Measurements from ENCODE around the gene GMDS.

The GMDS gene

DNA sequence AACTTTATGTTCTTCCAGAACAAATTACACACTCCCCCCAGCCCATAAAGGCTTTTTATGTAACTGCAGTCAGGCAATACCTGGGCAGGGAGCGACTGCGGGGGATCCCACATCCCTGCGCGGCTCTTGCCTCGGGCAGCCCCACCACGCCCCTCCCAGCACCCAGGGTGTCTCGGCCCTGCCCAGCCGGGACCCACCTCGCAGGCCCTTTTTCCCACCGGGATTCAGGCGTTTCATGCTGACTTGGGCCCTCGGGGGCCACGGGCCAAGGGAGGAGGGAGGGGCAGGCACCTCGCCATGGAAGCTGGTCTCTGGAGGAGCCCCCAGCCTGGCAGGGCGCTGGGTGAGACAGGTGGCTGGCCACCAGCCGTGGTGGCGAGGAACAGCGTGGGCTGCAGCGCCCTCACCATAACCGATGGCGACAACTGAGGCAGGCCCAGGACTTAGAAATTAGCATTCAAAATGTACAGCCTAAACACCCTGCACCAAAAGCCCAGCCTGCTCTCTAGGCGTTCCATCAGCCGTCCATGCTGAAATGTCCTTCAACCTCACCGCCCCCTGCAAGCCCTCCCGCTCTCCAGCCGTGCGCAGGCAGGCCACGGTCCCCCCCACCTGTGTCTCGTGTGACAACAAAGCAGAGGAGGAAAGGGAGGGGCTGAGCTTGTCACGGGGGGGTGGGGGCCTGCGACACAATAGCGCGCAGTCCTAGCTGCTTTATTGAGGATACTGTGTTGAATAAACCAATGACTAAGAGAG lies 650.8 kb downstream of the GMDS start:
- DNase-seq = peak in 1 of 2 experiments; percentile 53

DNA sequence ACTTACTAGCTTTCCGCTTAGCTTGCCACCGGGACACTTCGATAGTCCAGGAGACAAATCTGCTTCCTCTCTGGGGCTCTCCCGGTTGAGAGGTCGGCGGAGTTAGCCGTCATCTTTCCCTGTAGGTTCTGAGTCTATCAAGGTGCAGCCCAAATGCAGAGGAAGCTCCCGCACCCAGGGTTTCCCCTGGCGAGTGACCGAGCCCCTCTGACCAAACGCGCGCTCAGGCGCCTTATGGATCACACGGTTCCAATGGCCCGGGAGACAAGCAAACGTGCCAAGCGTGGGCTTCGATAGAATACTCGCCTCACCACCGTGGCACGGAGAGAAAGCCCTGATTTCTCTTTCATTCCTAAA lies 651.5 kb downstream of the GMDS start:
- peak in 1 of 2 experiments; percentile 37 for DNase-seq

DNA sequence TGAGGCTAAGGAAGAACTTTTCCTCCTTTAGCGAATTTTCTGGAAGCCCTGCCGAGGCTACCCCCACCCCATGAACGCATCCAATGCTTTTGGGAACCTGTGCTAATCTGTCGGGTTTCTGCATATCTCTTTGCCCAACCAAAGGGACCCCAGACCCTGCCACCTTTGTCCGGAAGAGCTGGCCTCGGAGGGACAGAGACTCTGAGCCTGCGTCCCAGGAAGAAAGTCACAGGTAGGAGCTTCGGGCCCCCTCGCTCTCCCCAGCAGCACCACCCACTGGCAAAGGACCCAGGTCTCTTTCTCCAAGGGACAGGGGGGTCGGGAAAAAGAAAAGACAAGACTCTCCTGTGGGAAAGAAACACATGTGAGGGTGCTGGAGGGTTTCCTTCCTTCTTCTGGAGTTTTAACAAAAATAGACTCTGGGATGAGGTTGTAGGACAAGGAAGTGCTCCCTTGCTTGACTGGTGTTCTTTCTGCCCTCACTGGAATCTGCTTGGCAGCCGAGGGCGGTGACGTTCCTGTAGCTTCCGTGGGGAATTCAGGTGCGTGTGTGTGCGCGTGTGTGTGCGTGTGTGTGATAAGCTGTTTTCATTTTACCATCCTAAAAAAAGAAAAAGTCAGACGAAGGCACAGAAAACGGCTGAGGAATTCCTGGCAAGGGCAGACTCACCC lies 652.0 kb downstream of the GMDS start:
- no peak for DNase-seq

DNA sequence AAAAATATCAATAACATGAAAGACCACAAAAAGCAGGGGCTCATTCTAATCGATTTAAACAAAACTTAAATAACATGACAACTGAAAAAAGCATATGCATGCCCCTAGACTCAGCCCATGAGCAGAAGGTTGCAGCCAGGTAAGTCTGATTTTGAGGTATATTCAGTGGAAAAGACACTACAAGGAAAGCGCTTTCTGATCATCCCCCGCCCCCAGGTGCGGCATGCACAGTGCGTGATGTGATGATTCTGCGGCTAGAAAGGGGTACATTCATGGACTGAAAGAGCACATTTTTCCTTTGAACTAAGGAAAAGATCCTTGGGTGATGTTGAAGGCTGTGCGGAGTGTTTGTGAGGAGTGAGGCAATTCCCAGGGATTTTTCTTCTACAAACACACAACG lies 652.6 kb downstream of the GMDS start:
- no peak for DNase-seq

DNA sequence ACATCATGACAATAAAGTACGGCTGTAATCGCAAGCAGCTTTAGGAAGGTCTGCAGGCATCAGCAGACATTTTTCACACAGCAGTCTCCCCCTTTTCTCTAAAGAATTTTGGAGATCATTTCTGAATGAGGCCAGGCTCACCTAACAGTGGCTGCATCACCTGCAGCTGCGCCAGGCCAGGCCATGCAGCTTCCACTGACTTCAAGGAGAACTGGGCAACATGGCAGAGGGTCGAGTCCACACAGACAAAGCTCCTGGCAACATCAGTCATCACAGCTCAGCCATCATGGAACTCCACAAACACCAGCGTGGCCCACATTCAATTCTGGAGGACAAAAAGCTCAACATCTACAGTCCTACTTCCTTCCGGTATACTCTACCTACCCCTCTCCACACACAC lies 653.5 kb downstream of the GMDS start:
- DNase-seq = no peak

DNA sequence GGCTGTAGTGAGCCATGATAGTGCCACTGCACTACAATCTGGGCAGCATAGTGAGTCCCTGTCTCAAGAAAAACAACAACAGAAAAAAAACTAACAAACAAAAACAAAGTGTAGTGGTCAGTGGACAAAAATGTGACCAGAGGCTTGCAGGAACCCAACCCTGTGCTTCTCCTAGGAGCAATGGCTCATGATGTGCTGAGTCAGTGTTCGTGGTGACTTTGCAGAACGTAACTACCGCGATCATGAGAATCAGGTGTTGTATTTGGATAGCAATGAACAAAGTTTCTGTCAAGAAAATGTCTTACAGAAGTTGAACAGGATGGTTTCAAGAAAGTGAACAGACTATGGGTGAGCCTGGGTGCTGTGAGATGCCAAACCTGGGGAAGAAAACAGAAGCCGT lies 654.2 kb downstream of the GMDS start:
- no peak for DNase-seq

DNA sequence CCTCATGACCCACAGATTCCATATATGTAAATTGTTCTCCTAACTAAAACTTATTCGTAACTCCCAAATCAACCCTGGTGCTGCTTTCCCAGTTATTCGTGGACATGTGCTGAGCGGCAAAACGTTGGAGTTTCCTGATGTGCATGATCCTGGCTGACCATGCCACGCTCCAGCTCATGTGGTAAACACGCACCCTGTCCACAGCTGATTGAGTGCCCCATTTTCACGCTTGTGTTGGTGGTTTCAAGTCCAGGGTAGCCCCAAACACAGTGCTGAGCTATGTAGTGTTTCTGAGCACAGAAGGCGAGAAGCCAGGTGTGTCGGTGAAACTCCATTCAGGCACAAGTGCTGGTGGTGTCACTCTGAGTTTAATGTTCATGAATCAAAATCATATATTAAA lies 654.8 kb downstream of the GMDS start:
- DNase-seq = no peak

DNA sequence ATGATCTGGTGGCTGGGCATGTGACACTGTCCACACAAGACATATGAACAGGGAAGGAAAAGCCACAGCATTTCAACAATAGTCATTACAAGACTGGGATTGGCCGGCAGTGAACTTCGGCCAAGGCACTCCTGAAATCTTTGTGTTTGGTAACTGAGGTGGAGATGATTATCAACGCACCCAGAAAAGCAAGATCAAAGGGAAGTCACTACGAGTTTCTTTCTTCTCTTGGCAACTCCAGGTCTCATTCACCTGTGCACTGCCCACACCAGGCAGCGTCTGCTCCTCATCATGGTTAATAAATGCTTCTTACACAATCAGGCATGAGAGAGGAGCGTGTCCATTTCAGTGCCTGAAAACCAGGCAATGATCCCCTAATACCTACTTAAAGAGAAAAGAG lies 656.2 kb downstream of the GMDS start:
- DNase-seq = no peak

DNA sequence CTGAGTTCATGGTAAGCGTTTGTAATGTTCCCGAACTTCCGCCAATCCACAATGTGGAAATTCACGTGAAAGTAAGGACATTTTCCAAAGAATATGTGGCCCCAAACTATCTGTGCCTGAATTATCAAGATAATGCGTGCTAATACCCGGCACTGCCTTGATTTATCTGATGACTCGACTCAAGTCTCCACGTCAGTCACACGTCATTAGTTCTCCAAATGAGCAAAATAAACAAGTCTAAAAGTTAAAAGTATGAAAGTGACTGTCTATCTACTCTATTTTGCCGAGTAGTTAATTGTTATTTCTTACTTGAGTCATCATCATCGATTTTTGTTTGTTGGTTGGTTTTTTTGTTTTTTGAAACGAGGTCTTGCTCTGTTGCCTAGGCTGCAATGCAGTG lies 657.4 kb downstream of the GMDS start:
- no peak for DNase-seq

DNA sequence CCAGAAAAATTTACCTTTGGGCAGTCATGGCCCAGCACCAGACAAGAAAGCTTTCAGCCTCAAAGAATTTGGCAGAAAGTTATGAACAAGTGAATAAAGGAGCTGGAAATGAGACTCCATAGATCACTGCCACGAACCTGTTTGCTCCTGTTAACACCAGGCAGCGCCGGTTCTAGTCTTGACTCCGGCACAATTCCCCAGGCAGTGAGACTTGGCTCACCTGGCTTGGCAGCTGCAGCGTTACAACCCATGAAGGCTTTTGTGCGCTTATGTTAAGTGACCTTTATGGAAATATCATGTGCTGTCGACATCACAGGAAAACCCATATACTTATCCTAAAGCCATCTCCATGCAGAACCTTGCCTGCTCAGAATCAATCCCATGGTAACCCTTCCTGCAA lies 657.9 kb downstream of the GMDS start:
- peak in 1 of 2 experiments; percentile 40 for DNase-seq

DNA sequence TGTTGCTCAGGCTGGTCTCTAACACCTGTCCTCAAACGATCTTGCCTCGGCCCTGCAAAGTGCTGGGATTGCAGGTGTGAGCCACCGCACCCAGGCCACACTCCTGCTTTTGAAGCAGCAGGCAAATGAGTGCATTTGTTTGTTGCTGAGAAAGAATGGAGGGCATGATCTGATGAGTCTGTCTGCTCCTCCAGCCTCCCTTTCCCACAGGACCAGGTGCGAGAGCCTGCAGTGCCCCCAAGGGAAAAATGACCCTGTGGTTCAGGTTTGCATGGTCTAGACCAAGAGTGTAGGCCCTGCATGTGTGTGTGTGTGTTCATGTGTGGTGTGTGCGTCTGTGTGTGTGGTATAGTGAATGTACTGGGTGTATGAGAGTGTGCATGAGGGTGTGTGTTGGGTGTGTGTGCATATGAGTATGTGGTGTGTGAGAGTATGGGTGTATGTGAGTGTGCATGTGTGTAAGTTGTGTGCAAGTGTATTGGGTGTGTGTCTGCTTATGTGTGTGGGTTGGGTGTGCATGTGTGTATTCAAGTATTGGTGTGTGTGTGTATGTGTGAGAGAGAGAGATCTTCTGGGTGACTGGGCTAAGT lies 658.4 kb downstream of the GMDS start:
- DNase-seq = peak; percentile 18 to 72

DNA sequence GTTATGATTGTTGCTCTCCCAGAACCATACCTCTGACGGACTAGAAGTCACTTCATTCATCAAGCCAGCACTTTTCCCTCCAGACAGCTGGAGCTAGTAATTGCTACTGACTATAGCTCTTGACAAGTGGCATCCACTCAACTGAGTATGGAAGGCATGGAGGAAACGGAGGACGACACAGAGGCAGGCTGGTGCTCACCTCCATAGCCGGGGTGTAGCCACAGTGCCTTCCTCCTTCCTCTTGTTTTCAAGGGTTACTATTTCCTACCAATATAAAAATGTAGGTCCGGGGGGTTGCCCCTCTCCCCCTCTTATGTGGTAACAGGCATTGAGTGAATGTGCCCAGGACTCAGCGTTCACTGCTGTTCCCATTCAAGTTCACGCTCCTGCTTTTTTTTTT lies 659.1 kb downstream of the GMDS start:
- no peak for DNase-seq

DNA sequence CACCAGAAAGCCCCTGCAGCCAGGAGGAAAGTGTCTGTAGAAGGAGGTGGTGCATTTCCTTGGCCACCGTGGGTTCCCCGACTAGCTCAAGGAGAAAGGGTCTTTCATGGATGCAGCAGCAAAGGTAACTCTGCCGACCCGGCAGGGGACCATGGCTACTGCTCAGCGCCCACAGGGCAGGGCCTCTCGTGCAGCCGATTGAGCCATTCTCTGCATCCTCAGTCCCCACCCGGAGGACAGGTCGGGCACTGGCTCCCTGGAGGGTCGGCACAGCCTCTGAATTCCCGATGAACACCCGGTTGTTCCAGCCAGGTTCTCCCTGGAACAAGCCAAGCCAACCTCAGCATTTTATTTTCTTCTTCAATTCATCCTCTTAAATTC lies 659.7 kb downstream of the GMDS start:
- no peak for DNase-seq

DNA sequence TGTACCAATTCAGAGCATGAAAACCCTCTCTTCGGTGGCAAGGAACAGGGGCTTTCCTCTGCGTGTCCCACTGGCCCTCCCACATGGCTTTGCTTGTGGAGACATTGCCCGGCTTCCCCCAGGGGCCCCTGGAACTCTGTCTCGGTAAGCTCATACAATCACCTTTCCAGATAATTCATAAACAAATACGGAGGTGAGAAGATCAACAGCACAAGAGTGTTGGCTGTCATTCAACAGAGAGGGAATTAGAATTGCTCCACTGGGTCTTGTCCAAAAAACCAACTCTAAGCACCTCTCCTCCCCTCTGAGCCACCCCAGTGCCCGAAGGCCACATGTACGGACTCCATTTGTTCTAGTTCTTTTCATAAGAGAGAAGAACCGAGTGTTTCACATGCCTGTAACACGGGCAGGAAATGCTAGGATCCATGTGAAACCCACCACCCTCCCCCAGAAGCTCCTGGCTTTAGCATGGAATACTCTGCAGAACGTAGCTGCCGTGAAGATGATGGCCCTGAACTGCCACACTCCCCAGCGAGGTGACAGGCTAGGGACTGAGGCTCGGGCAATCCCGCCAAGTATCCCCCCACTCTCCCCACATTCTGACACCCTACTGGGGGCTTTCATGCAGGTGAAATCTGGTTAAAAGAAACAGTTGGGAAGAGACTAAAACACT lies 660.3 kb downstream of the GMDS start:
- no peak for DNase-seq

DNA sequence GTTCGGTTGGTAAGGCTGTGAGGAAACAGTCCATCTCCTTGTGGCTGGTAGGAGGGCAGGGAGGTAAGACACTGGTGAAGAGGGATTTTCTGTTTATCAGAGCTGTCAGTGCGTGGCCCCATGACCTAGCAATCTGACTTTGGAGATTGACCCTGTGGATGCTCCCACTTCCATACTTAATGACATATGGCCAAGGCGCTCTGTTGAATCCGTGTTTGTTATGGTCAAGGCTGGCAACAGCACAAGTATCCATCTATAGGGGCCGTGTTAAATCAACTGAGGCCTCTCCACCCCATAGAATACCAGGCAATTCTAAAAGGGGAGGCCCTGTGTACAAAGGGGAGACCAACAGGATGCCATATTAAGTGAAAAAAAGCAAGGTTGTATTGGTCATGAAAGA lies 661.3 kb downstream of the GMDS start:
- DNase-seq = no peak

DNA sequence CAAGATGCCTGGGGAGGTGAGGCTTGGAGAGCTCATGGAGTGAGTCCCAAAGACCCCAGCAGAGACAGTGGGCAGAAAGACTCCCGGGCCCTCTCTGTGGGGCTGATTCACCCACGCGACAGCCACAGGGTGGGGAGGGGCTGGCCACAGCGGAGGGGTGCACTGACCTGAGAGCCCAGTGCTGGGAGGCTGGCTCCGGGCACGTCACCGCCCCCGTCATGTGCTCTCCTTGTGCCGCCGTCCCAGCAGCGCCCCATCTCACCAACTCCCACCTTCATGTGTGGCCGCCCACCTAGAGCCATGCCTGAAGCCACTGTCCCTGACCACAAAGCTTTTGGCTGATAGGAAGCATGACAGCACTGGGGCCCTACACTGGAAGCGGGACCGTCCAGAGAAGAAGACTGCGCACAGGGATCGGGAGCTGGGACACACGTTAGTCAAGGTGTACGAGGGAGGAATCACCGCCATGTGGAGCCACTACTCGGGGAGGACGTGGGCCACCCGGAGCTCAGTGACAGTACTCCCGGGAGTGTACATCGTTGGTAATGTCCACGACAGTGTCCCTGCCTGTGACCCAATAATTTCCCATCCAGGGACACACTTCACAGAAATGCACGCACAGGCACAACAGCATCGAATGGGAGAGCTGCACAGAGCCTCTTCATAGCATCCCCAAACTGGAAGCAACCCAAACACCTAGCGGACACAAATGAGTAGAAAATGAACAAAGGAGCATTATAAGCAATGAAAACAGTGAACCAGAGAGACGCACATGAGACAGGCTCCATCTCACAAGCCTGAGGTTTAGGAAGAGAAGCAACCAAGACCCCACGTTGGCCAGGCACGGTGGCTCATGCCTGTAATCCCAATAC lies 664.0 kb downstream of the GMDS start:
- no peak for DNase-seq

DNA sequence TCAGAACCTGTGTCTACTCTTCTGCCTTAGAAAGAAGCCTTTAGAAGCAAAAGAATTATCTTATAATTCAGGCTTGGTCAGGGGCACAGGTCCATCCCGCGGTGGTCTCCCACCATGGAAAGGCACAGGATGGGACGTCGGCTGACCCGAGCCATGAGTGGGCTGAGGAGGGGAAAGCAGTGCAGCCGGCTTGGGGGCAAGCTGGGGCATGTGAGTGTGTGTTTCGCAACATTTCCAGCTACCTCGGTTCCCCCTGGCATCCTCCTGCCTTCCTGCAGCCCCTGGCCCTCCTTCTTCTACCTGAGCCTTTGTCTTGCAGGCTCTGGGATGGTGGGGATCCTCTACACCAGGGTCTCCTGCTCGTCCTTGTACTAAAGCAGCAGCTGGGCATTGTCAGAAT lies 664.8 kb downstream of the GMDS start:
- DNase-seq = no peak

DNA sequence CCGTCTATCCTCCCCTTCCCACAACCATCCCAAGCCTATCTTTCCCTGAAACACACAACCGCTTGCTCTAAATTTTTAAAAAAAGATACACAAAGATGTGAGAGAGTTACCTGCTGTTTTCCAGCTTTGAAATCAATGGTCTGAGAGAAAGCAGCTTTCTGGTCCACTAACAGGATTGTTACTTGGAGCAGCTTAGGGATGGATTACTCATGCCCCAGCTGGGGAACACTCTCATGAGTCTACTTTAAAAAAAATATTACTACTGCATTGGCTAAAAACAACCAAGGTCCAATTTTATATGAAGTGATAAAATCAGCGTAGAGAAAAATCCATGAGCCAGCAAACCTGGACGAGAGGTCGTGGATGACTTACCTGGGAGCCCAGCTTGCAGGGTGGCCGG lies 665.3 kb downstream of the GMDS start:
- no peak for DNase-seq

DNA sequence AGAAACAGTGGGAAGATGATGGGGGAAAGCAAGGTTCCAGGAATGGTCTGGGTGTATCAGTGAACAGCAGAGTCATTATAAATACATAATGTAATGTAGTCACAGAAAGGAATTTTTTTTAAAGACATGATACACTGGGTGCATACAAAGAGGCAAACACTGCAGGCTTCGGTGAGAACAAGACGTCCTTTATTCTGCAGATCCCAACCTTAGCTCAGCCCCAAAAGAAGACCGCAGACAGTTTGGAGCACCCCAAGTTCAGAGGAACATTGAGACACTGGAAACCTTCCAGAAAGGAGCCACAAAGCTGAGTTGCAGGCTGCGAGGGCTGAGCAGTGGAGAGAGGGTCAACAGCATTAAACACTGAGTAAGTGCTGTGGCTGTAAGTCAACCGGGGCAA lies 666.3 kb downstream of the GMDS start:
- DNase-seq = no peak

DNA sequence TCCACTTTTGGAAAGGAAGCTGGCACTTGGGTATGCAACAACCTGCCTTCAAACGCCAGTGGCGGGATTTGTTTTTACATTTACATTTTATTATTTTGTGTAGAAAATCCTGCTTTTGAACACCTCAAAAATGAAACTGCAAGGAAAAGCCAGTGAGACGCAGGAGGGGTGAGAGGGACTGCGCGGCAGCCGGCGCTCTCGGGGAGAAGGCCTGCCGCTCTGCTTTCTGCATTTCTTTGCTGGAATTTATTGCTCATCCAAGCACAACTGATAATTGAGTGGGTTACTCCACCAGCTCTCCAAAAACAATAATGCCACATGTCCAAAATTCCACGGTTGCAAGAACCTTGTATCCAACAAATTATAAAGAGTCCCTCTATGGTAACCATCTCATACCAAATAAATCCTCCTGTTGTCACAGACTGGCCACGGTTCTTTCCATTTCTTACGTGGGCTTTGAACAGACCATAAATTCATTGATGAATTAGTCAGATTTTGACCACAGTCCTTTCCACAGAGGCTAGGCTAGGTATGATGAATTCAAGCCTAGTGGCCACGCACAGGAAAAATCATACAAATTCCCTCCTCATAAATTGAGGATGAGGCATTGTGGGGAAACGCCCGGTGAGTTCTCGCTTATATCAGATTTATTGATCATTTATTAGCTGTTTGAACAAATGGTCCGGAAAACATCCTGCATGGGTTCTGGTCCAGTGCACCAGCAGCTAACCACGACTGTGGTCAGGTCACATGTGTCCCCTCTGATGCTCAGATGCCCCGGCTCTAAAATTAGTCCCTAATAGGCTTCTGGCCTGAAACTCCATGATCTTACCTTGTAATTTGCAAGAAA lies 667.3 kb downstream of the GMDS start:
- no peak for DNase-seq

DNA sequence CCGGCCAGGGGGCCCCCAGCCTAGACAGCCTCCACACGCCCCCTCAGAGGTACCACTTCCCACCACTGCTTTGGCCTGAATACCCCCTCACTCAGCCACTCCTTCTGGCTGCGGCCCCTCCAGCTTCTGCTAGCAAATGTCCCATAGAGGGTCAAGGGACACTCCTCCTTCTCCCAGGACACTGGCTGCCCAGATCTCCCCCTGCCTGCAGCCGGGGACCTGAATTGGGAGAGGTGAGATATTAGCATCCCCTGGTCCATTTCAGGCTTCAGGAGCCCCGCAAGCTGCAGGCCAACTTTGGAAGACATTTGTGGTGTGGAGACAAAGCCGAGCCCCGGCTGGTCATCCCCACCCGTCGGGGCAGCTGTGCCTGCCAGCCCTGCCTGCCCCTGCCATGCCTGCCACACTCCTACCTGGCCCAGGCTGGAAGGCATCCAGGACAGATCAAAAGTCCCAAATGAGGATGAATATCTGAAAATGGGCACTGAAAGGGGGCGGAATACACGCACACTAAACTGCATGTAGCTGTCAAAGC lies 668.2 kb downstream of the GMDS start:
- DNase-seq = no peak

DNA sequence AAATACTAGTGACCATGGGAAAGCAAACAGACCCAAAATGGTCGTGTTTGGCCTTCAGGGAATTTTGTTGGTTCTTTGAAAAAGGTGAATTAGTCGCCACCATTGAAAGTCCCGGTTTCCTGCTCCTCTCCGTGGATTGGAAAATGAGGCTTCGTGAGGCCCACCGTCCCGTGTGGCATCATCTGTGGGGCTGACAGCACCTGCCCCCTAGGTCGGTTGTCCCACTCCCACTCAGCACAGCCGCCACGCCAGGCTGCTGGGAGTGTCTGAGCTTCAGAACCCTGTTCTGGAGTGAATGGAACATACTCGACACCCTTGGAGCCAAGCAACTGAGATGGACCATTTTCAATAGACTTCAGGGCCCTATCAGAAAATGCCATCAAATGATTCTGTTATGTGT lies 668.7 kb downstream of the GMDS start:
- DNase-seq = no peak
